ENCODE measurements around the gene CENPC. TPM values are rescaled to one million over a fixed set of nuclear protein-coding genes. Genes with fewer than 3 reads are reported as not detected.

CENPC gene
- total and polyA plus RNA-seq, 2 of the 4 experiments (the other 2 are of a cell fraction): 4.2 to 6.6 TPM

GRCh38 chr4:67446811-67447210 is 98.5 kb downstream of the CENPC start:
- in situ Hi-C loops (cut with MboI; ENCODE audit: low sequenced_read_pairs): no loop called here
- POLR2A ChIA-PET (ENCODE audit: unreplicated experiment): no interaction called here

More at GRCh38 chr4:67446811-67447210, 98.5 kb downstream of the CENPC start:
- Histone ChIP-seq H2BK5ac (ENCODE audit: low read depth, low read length, poor library complexity, severe bottlenecking) (no peak overlapping the region), H4K8ac (ENCODE audit: low read depth in 2 of 2, low read length in 2 of 2) (no peak overlapping the region), H2AK5ac (ENCODE audit: low read depth, low read length) (no peak overlapping the region), H3K4me3 (ENCODE audit: insufficient read depth, low read depth, low read length) (no peak overlapping the region), H3K14ac (replicated peaks; ENCODE audit: low read depth, low read length) (no peak overlapping the region), H3K79me1 (ENCODE audit: low read depth in 1 of 2, low read length in 2 of 2) (no peaks in the 10 kb centered on the region), H3K18ac (ENCODE audit: low read depth, low read length) (no peak overlapping the region), H3K9me1 (ENCODE audit: insufficient read depth, low read length) (no peaks in the 10 kb centered on the region), H3K56ac (ENCODE audit: extremely low read depth, insufficient read depth, low read length) (no peak overlapping the region), H3K4me1 (ENCODE audit: control insufficient read depth, insufficient read depth, low read length) (no peaks in the 10 kb centered on the region), H3K23ac (ENCODE audit: low read depth, low read length) (no peak overlapping the region), H2AFZ (replicated peaks; ENCODE audit: low read length, poor library complexity) (no peak overlapping the region), H4K20me1 (ENCODE audit: insufficient read depth, low read length) (no peaks in the 10 kb centered on the region), H3K27ac (ENCODE audit: insufficient read depth, low read length) (no peak overlapping the region), H3K36me3 (ENCODE audit: control insufficient read depth, insufficient read depth, low read length) (no peaks in the 10 kb centered on the region), H3K9me3 (ENCODE audit: control insufficient read depth, insufficient read depth, low read length) (no peaks in the 10 kb centered on the region), H3K4me2 (ENCODE audit: low read depth, low read length) (no peak overlapping the region), H2BK20ac (ENCODE audit: low read depth, low read length) (no peak overlapping the region), H3K27me3 (ENCODE audit: control insufficient read depth, insufficient read depth, low read length) (no peaks in the 10 kb centered on the region), H2BK15ac (ENCODE audit: low read depth, low read length) (no peak overlapping the region), H3K4ac (ENCODE audit: low read depth, low read length) (no peak overlapping the region), H2AK9ac (replicated peaks; ENCODE audit: low read depth, low read length, poor library complexity) (no peak overlapping the region), H2BK120ac (ENCODE audit: low read depth, low read length) (no peak overlapping the region), H3K9ac (ENCODE audit: low read depth, low read length) (no peak overlapping the region), H4K91ac (ENCODE audit: insufficient read depth, low read depth, low read length) (no peak overlapping the region), H4K5ac (ENCODE audit: low read depth, low read length) (no peak overlapping the region)
- no peak for TF ChIP-seq SMC3 (IDR thresholded peaks at IDR 0.05; ENCODE audit: low read depth, low read length)
- TF ChIP-seq FOS (IDR thresholded peaks at IDR 0.05; ENCODE audit: low read depth, low read length): no peak
- no peak for TF ChIP-seq RAD21 (IDR thresholded peaks at IDR 0.05; ENCODE audit: low read length)
- no peak for TF ChIP-seq BHLHE40 (IDR thresholded peaks at IDR 0.05; ENCODE audit: low read depth, low read length)
- no peak for TF ChIP-seq MAZ (IDR thresholded peaks at IDR 0.05; ENCODE audit: borderline replicate concordance, low read depth, low read length)
- no peak for TF ChIP-seq RFX5 (IDR thresholded peaks at IDR 0.05; ENCODE audit: low read depth, low read length)
- no peak for TF ChIP-seq CEBPB (IDR thresholded peaks at IDR 0.05; ENCODE audit: low read depth, low read length)
- no peak for TF ChIP-seq CHD1 (IDR thresholded peaks at IDR 0.05; ENCODE audit: low read depth, low read length)
- TF ChIP-seq RCOR1 (IDR thresholded peaks at IDR 0.05; ENCODE audit: insufficient replicate concordance, low read length): no peak
- TF ChIP-seq CTCF (conservative IDR thresholded peaks at IDR 0.05; ENCODE audit: low read depth, low read length): no peak
- TF ChIP-seq POLR2A (IDR thresholded peaks at IDR 0.05; ENCODE audit: low read depth, low read length): no peak
- no peak for TF ChIP-seq ELK1 (IDR thresholded peaks at IDR 0.05; ENCODE audit: borderline replicate concordance, low read depth, low read length)
- no peak for TF ChIP-seq MAFK (IDR thresholded peaks at IDR 0.05; ENCODE audit: low read depth, low read length)
- TF ChIP-seq MXI1 (IDR thresholded peaks at IDR 0.05; ENCODE audit: borderline replicate concordance, low read depth, low read length): no peak
- no peak for TF ChIP-seq NFE2L2 (IDR thresholded peaks at IDR 0.05; ENCODE audit: low read depth, low read length)
- TF ChIP-seq USF2 (IDR thresholded peaks at IDR 0.05; ENCODE audit: low read depth, low read length): no peak
- intact Hi-C loops (cut with micrococcal nuclease): no loop called here
- BruUV-seq (replicated peaks): no TSS peak
- CTCF ChIA-PET: no interaction called here
- DNase-seq (no peak), ATAC-seq (ENCODE audit: low read depth) (no peak)
- WGBS, 2 experiments (ENCODE audit: extremely low coverage in 2 of 2, insufficient read length in 1 of 2): no CpG with 5 or more reads among the region's 1 CpG
- dilution Hi-C loops (cut with HindIII; ENCODE audit: low sequenced_read_pairs, unreplicated experiment): no loop called here
